Endothelial cell of umbilical vein (primary cell): ENCODE data around the gene C9orf72. TPM values are rescaled to one million over a fixed set of nuclear protein-coding genes. Genes with fewer than 3 reads are reported as not detected.

Experiments
- BruUV-seq: library from RNA; stranded (reverse); fragments of 400-500 nt; replicated peaks from 2 replicates; lab custom pipeline; 2021; lab: Mats Ljungman, UMichigan
- CTCF ChIA-PET: fragments of 300-600, 350-600 bp; sonication (Branson Sonifier 250); formaldehyde crosslinking; loops from one replicate; lab custom pipeline; 2021; ENCODE audit warnings: antibody characterized with exemption, inconsistent platforms; lab: Charles Lee
- POLR2A ChIA-PET: fragments of 300-600, 350-600 bp; sonication (Branson Sonifier 250); formaldehyde crosslinking; loops from one replicate; lab custom pipeline; 2021; ENCODE audit warnings: antibody characterized with exemption, inconsistent platforms; lab: Charles Lee
- DNase-seq: peaks from one replicate; pipeline ENCODE4 v3.0.0-alpha.2; 2011; ENCODE audit warnings: low read depth, low spot score
- FAIRE-seq: peaks from 2 replicates; lab custom pipeline; 2011; peaks lifted over from hg19 to GRCh38; lab: Jason Lieb, UNC
- H2AFZ ChIP-seq: 2 replicates; pipeline ENCODE4 v1.6.0; 2012; ENCODE audit warnings: low read depth, low read length, control low read depth, inconsistent platforms
- H3K27ac ChIP-seq: 2 replicates; pipeline ENCODE4 v1.5.1; 2011; ENCODE audit warnings: low read depth, mild to moderate bottlenecking, control low read depth, low read length, moderate library complexity; ENCODE audit not compliant: insufficient read depth
- H3K27me3 ChIP-seq, 2 experiments: 2 replicates each; pipeline versions ENCODE4 v1.6.0 to v1.6.1; 2011; ENCODE audit warnings: low read length in 2 of 2, mixed read lengths in 1 of 2; ENCODE audit not compliant: control insufficient read depth in 2 of 2, insufficient read depth in 2 of 2
- H3K36me3 ChIP-seq, 2 experiments: 2 replicates in 1 of 2; 3 replicates in 1 of 2; pipeline ENCODE4 v1.5.1; 2011; ENCODE audit warnings: low read length in 2 of 2, mild to moderate bottlenecking in 1 of 2, moderate library complexity in 1 of 2; ENCODE audit not compliant: control insufficient read depth in 2 of 2, insufficient read depth in 2 of 2; ENCODE audit errors: extremely low read depth in 1 of 2
- H3K4me1 ChIP-seq: 3 replicates; pipeline ENCODE4 v1.5.1; 2011; ENCODE audit warnings: mild to moderate bottlenecking, low read length; ENCODE audit not compliant: control insufficient read depth, insufficient read depth; ENCODE audit errors: extremely low read depth
- H3K4me2 ChIP-seq: 2 replicates; pipeline ENCODE4 v1.6.1; 2011; ENCODE audit warnings: low read length, control low read depth, mixed read lengths; ENCODE audit not compliant: insufficient read depth
- H3K4me3 ChIP-seq, 3 experiments: fragments of 200-600 bp in 1 of 3; sonication (generic), shearing (Covaris generic) in 1 of 3; replicated peaks in 1 of 3; 2 replicates each; pipeline ENCODE4 v1.5.1; 2011 to 2016; ENCODE audit warnings: control low read depth in 3 of 3, low read length in 3 of 3, mild to moderate bottlenecking in 2 of 3, inconsistent platforms in 1 of 3, low read depth in 1 of 3, moderate library complexity in 1 of 3; ENCODE audit not compliant: insufficient read depth in 1 of 3
- H3K79me2 ChIP-seq: 2 replicates; pipeline ENCODE4 v1.6.0; 2012; ENCODE audit warnings: low read length, inconsistent platforms; ENCODE audit not compliant: control insufficient read depth, insufficient read depth
- H3K9ac ChIP-seq: replicated peaks from 2 replicates; pipeline ENCODE3; 2011; ENCODE audit warnings: low read length, control low read depth; ENCODE audit not compliant: insufficient read depth; ENCODE audit errors: extremely low read depth
- H3K9me1 ChIP-seq: replicated peaks from 3 replicates; pipeline ENCODE4 v1.6.0; 2011; ENCODE audit warnings: mild to moderate bottlenecking, low read length; ENCODE audit not compliant: control insufficient read depth, insufficient read depth; ENCODE audit errors: extremely low read depth
- H3K9me3 ChIP-seq: replicated peaks from 2 replicates; pipeline ENCODE4 v1.5.1; 2012; ENCODE audit warnings: low read length, inconsistent platforms; ENCODE audit not compliant: control insufficient read depth, insufficient read depth
- H4K20me1 ChIP-seq: replicated peaks from 2 replicates; pipeline ENCODE3; 2011; ENCODE audit warnings: mild to moderate bottlenecking, low read length; ENCODE audit not compliant: control insufficient read depth, insufficient read depth; ENCODE audit errors: extremely low read depth
- EZH2 ChIP-seq: IDR thresholded peaks from 2 replicates; pipeline ENCODE4 v1.6.1; 2012; ENCODE audit warnings: borderline replicate concordance, low read depth, mild to moderate bottlenecking, moderate library complexity, low read length, inconsistent platforms; ENCODE audit not compliant: severe bottlenecking
- FOS ChIP-seq: IDR thresholded peaks from 2 replicates; pipeline ENCODE4 v1.6.1; 2011; ENCODE audit warnings: mild to moderate bottlenecking, low read length, moderate library complexity, borderline replicate concordance; ENCODE audit not compliant: insufficient read depth
- GATA2 ChIP-seq: IDR thresholded peaks from 2 replicates; pipeline ENCODE4 v1.7.0; 2011; ENCODE audit warnings: low read depth, mild to moderate bottlenecking, moderate library complexity, mixed read lengths, low read length; ENCODE audit not compliant: insufficient read length, insufficient read depth
- JUN ChIP-seq: IDR thresholded peaks from 2 replicates; pipeline ENCODE4 v1.6.1; 2011; ENCODE audit warnings: borderline replicate concordance, low read depth; ENCODE audit not compliant: insufficient read length, insufficient read depth
- MYC ChIP-seq: IDR thresholded peaks from one replicate; pipeline ENCODE4 v1.6.1; 2011; ENCODE audit warnings: mild to moderate bottlenecking, low read depth, low read length
- POLR2AphosphoS5 ChIP-seq: IDR thresholded peaks from 2 replicates; pipeline ENCODE4 v1.6.1; 2012; ENCODE audit warnings: low read depth, mild to moderate bottlenecking, control low read depth, low read length, moderate library complexity; ENCODE audit not compliant: insufficient read depth
- dilution Hi-C: fragments of 300-500 bp; cut with MboI; formaldehyde crosslinking; loops from one replicate; pipeline ENCODE4 v1.15.0; 2019; ENCODE audit warnings: low sequenced_read_pairs; ENCODE audit not compliant: extremely low pct_ligation_motif_present
- intact Hi-C: fragments of 100-400 bp; cut with micrococcal nuclease; formaldehyde crosslinking; loops from one replicate; pipeline ENCODE4 v1.10.0; 2022
- polyA plus RNA-seq, 4 experiments: library from polyadenylated mRNA; depleted of rRNA in 3 of 4; stranded (reverse) in 3 of 4; unstranded in 1 of 4; fragments of >200 nt; gene quantifications; 2 replicates each; pipeline versions ENCODE4 v1.2.1 to v1.2.3, GENCODE V29; 2011 to 2012; ENCODE audit warnings: missing spikeins in 1 of 4
- total RNA-seq: library from RNA; stranded (reverse); gene quantifications from 2 replicates; pipeline ENCODE4 v1.2.3, GENCODE V29; 2021
- TF ChIP-seq, protein P1 (sequence below): IDR thresholded peaks from 2 replicates; pipeline ENCODE4 v1.6.1; 2011; ENCODE audit not compliant: insufficient read depth, insufficient read length
- TF ChIP-seq, protein P2 (sequence below), 2 donors: IDR thresholded peaks; 1 replicate in 1 of 2; 2 replicates in 1 of 2; pipeline ENCODE4 v1.5.1; 2011; ENCODE audit warnings: low read length in 2 of 2, mild to moderate bottlenecking in 2 of 2, moderate library complexity in 2 of 2, control low read depth in 1 of 2, inconsistent platforms in 1 of 2, low read depth in 1 of 2; ENCODE audit not compliant: insufficient read depth in 1 of 2; ENCODE audit errors: extremely low read depth in 1 of 2

Gene C9orf72
- total and polyA plus RNA-seq, 2 donors (not counting 3 experiments of a cell fraction or from before 2014, with no cell fraction given) = 2.7 to 7.3 TPM

DNA sequence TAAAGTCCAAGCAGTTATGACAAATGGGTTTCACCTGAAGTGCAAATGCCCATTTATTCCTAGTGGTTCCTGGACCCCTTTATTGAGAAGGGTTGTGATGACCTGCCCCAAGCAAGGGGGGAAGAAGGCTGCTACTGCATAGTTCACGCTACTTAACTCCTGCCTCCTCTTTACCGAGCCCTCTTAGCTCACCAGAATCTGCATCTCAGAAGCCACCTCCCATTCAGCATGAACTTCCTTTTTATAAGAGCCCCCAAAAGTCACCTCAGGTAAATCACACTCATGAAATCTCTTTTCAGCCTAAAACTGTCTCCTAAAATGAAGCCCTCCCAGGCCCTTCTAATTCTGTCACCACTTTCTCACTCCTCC, 26.6 kb upstream of the C9orf72 start:
- no peak for FAIRE-seq
- no peak for DNase-seq
- Histone ChIP-seq H3K27me3 (no peaks in the 10 kb centered on the region), H4K20me1 (no peaks in the 10 kb centered on the region), H3K4me1 (no peaks in the 10 kb centered on the region), H3K4me3 (no peak overlapping the region), H3K36me3 (no peaks in the 10 kb centered on the region), H3K9ac (no peak overlapping the region), H2AFZ (no peak overlapping the region), H3K9me1 (no peaks in the 10 kb centered on the region), H3K9me3 (no peaks in the 10 kb centered on the region), H3K27ac (no peak overlapping the region), H3K79me2 (no peaks in the 10 kb centered on the region), H3K4me2 (no peak overlapping the region)
- ChIA-PET POLR2A (no interaction called here), CTCF (interaction anchor here (1.5 kb wide), 1 partner anchor 267 kb away, joined by 3 read pairs; no protein-coding TSS in a partner anchor)
- TF ChIP-seq, protein P1, sequence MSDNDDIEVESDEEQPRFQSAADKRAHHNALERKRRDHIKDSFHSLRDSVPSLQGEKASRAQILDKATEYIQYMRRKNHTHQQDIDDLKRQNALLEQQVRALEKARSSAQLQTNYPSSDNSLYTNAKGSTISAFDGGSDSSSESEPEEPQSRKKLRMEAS = no peak
- TF ChIP-seq GATA2 = no peak
- no peak for TF ChIP-seq MYC
- TF ChIP-seq FOS = no peak
- intact Hi-C loops (no loop called here), dilution Hi-C loops (no loop called here)
- no TSS peak for BruUV-seq

DNA sequence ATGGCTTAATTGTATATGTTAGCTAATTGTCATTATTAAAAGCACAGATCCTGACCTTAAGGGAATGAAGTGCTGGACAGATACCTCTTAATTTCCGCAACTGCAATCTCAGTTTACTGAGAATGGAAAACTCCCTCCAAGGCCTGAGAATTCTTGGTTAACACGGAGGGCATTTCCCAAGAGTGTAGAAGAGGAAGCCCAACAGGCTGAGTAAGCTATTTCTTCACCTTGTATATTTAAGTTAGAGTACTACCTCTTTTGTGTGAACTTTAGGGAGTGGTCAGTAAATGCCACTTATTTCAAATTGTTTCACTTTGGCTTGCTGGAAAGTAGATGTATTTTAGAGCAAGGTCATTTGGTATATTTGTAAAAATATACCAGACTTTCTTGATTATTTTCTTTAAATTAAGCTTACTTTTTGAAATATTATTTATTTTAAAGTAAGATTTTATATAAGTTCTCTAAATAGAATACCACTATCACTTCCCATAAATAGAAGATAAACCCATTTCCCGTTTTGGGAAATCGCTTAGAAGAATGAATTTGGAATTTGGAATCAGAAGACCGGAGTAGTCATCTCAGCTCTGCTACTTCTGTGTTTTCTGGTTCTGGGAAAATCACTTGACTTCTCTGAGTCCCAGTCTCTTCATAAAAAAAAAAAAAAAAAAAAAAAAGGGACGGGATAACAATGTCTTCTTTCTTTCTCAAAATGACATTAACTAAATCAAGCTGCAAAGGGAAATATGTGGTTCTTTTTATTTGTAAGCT, 26.0 kb upstream of the C9orf72 start:
- intact Hi-C loops = no loop called here
- Histone ChIP-seq H4K20me1 (no peaks in the 10 kb centered on the region), H2AFZ (no peak overlapping the region), H3K27me3 (no peaks in the 10 kb centered on the region), H3K36me3 (no peaks in the 10 kb centered on the region), H3K9me3 (no peaks in the 10 kb centered on the region), H3K9me1 (no peaks in the 10 kb centered on the region), H3K4me3 (no peak overlapping the region), H3K9ac (no peak overlapping the region), H3K79me2 (no peaks in the 10 kb centered on the region), H3K4me2 (no peak overlapping the region), H3K27ac (no peak overlapping the region), H3K4me1 (no peaks in the 10 kb centered on the region)
- FAIRE-seq (no peak), DNase-seq (no peak)
- ChIA-PET POLR2A (no interaction called here), CTCF (interaction anchor here (0.8 to 1.5 kb wide), 2 partner anchors 26 to 267 kb away, joined by 3 read pairs; partner anchors contain the start of gene C9orf72)
- dilution Hi-C loops = no loop called here
- TF ChIP-seq EZH2 = no peak
- TF ChIP-seq, protein P2, sequence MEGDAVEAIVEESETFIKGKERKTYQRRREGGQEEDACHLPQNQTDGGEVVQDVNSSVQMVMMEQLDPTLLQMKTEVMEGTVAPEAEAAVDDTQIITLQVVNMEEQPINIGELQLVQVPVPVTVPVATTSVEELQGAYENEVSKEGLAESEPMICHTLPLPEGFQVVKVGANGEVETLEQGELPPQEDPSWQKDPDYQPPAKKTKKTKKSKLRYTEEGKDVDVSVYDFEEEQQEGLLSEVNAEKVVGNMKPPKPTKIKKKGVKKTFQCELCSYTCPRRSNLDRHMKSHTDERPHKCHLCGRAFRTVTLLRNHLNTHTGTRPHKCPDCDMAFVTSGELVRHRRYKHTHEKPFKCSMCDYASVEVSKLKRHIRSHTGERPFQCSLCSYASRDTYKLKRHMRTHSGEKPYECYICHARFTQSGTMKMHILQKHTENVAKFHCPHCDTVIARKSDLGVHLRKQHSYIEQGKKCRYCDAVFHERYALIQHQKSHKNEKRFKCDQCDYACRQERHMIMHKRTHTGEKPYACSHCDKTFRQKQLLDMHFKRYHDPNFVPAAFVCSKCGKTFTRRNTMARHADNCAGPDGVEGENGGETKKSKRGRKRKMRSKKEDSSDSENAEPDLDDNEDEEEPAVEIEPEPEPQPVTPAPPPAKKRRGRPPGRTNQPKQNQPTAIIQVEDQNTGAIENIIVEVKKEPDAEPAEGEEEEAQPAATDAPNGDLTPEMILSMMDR (IDR thresholded peaks at IDR 0.05; ENCODE audit: extremely low read depth in 1 of 2, insufficient read depth in 1 of 2, low read depth in 1 of 2, low read length in 2 of 2) = no peak
- TF ChIP-seq, protein P1 = no peak
- no peak for TF ChIP-seq MYC
- TF ChIP-seq POLR2AphosphoS5 = no peak
- TF ChIP-seq JUN = no peak
- BruUV-seq = no TSS peak
